Stimulated activated CD4-positive, alpha-beta T cell treated with anti-CD3 and anti-CD28 coated beads, Interleukin-1b, Interleukin-23, amount 100 ng/mL, for 1 hour (primary cell): ENCODE results near the gene OLFML3.

Experiments used
- DNase-seq, 2 donors: peaks; one replicate each; pipeline ENCODE4 v3.0.0-alpha.2; 2020; ENCODE audit warnings: low read depth in 2 of 2

OLFML3 gene

DNA sequence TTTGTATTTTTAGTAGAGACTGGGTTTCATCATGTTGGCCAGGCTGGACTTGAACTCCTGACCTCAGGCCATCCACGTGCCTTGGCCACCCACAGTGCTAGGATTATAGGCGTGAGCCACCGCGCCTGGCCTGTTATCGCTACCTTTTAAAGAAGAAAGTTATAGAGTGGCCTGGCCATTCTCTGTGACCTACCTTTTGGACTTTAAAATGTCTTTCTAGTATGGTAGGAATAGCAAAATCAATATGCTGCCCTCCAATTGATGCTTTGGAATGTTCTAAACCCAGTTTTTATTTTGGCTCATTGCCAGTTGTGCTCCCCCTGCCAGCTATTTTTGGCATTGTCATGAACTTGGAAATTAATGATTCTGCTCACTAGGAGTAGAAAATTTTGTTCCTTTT lies 30.3 kb upstream of the OLFML3 start:
- DNase-seq, result no peak

DNA sequence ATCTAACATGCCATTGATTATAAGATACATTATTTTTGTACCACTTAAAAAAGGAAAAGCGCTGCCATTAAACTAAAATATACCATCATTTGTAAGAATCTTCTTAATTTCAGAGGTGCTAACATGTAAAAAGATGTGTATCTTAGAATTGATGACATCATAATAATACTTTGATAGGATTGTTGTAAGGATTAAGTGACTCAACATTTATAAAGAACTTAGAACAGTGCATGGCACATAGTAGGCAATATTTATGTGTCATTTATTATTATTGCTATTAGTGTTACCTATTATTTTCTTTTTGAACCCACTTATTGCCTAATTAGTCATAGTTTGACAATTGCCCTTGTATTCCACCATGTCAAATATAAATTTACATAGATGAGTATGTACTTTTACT lies 28.4 kb upstream of the OLFML3 start:
- no peak for DNase-seq

DNA sequence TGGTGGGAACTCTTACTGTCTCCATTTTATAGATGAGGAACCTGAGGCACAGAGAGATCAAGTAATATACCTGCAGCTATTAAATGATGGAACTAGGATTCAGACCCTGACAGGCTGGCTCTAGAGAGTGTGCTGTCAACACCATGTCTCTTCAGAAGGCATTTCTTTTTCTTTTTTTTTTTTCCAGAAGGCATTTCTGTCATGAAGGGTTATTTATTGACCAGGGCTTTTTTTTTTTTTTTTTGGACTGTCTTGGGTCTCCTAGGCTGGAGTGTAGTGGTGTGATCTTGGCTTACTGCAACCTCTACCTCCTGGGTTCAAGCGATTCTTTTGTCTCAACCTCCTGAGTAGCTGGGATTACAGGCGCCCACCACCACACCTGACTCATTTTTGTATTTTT lies 27.6 kb upstream of the OLFML3 start:
- no peak for DNase-seq

DNA sequence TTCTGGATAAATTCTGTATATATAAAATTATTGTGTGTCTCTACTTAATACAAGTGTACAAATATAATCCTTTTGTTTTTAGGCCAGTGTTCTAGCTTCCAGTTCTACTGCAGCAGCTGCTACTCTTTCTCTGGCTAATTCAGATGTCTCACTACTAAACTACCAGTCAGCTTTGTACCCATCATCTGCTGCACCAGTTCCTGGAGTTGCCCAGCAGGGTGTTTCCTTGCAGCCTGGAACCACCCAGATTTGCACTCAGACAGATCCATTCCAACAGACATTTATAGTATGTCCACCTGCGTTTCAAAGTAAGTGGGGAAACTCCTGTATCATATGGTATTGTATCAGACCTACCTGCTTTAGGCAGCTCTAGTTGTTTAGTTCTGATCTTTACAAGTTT lies 21.3 kb upstream of the OLFML3 start:
- no peak for DNase-seq

DNA sequence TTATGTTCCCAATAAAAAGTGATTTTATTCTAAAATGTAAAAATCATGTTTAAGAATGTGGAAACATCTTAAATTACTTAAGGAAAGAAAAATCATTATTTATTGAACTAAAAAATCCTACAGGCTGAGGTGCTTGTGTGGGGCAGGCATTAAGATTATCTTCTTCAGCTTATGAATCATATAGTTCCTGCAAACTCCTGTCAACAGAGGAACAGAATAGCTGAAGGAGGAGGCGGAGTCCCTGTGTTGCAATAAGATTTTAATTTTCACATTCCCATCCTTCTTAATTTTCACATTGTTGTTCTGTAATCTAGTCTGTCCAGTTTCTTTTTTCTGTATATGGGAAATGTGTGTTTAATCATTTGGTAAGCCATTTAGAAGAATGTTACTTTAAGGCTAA lies 20.6 kb upstream of the OLFML3 start:
- no peak for DNase-seq

DNA sequence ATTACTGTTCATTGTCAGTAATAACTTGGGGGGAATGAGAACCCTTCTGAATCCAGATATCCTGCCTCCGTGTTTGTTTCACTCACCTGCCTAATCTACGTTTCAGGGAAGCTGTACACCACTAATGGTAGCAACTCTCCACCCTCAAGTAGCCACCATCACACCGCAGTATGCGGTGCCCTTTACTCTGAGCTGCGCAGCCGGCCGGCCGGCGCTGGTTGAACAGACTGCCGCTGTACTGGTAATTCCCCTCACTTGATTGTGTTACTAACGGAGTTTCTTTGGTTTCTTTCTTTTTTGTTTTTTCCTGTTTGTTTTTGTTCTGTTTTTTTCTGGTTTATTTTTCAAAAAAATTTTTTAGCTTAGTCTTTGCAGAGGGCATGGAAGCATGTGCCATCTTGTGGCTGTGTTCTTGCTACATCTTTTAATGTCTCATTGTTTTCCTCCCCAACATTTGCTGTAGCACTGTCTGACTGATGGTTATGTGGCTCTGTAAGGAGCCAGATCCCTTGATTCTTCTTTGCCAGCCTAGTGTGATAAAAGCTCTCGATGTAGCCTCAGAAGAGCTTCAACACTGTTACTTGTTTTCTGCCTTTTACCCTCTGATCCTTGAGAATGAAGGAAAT lies 15.9 kb upstream of the OLFML3 start:
- DNase-seq, result no peak

DNA sequence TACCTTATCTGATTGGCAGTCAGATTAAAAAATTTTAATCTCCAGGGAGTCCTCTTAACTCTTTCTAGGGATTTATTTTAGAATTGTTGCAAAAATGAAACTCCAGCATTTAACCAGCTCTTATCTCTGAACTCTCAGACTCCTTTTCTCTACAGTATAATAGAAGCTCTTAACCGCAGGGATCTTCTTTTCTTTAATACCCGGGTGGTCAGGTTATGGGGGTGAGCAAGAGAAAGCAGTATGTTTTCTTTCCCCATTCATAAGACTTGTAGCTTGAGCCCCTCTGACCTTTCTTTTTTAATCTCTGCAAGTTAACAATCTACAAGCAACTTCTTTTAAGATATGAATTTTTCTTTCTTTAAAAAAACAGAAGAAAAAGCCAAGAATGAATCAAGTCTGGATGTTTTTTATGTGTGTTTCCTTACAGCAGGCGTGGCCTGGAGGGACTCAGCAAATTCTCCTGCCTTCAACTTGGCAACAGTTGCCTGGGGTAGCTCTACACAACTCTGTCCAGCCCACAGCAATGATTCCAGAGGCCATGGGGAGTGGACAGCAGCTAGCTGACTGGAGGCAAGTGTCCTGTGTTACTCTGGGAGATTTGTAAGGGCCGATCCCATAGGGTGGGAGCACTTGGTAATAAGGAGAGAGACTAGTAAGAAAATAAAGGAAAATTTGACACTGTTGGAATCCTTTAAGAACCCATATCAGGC lies 13.4 kb upstream of the OLFML3 start:
- DNase-seq, result no peak

DNA sequence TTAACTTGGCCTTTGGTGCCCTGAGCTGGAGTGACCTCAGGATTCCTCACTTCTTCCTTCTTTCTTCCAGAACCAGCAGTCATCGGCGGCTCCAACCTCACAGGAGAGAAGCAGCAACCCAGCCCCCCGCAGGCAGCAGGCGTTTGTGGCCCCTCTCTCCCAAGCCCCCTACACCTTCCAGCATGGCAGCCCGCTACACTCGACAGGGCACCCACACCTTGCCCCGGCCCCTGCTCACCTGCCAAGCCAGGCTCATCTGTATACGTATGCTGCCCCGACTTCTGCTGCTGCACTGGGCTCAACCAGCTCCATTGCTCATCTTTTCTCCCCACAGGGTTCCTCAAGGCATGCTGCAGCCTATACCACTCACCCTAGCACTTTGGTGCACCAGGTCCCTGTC lies 6.3 kb upstream of the OLFML3 start:
- no peak for DNase-seq

DNA sequence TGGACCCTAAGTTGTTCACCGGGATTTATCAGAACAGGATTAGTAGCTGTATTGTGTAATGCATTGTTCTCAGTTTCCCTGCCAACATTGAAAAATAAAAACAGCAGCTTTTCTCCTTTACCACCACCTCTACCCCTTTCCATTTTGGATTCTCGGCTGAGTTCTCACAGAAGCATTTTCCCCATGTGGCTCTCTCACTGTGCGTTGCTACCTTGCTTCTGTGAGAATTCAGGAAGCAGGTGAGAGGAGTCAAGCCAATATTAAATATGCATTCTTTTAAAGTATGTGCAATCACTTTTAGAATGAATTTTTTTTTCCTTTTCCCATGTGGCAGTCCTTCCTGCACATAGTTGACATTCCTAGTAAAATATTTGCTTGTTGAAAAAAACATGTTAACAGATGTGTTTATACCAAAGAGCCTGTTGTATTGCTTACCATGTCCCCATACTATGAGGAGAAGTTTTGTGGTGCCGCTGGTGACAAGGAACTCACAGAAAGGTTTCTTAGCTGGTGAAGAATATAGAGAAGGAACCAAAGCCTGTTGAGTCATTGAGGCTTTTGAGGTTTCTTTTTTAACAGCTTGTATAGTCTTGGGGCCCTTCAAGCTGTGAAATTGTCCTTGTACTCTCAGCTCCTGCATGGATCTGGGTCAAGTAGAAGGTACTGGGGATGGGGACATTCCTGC lies 3.9 kb upstream of the OLFML3 start:
- DNase-seq, result no peak

DNA sequence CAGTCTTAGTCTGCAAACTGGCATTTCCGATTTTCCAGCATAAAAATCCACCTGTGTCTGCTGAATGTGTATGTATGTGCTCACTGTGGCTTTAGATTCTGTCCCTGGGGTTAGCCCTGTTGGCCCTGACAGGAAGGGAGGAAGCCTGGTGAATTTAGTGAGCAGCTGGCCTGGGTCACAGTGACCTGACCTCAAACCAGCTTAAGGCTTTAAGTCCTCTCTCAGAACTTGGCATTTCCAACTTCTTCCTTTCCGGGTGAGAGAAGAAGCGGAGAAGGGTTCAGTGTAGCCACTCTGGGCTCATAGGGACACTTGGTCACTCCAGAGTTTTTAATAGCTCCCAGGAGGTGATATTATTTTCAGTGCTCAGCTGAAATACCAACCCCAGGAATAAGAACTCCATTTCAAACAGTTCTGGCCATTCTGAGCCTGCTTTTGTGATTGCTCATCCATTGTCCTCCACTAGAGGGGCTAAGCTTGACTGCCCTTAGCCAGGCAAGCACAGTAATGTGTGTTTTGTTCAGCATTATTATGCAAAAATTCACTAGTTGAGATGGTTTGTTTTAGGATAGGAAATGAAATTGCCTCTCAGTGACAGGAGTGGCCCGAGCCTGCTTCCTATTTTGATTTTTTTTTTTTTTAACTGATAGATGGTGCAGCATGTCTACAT lies 2.5 kb upstream of the OLFML3 start:
- no peak for DNase-seq

DNA sequence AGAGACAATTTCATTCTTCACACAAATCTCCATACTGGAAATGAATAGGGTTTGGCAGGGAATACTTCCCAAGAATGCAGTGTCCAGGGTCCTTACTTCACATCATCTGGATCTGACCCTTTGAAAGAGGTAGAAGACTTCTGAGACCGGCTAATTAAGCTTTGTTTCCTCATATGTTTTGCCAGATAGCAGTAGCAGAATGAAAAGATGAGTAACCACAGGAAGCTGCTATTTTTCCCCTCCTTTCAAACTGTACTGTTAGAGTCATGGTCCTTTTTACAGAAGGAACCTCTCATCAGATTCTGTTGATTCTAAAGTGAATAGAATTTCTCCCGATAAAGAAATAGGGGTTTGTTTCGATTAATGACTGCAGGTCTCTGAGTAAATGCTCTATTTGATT lies 1.4 kb upstream of the OLFML3 start:
- no peak for DNase-seq

DNA sequence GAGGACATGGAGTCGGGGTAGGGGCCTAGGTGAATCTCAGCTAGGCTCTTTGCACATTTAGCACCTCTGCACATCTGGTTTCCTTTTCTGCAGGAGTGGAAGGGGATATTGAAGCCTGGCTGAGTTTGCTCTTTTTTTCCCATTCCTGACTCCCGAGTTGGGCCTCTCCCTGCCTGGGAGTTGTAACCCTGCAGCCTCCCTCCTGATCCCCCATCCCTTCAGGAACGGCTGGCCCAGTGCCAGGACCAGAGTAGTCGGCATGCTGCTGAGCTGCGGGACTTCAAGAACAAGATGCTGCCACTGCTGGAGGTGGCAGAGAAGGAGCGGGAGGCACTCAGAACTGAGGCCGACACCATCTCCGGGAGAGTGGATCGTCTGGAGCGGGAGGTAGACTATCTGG lies 836 bp downstream of the OLFML3 start:
- no peak for DNase-seq

DNA sequence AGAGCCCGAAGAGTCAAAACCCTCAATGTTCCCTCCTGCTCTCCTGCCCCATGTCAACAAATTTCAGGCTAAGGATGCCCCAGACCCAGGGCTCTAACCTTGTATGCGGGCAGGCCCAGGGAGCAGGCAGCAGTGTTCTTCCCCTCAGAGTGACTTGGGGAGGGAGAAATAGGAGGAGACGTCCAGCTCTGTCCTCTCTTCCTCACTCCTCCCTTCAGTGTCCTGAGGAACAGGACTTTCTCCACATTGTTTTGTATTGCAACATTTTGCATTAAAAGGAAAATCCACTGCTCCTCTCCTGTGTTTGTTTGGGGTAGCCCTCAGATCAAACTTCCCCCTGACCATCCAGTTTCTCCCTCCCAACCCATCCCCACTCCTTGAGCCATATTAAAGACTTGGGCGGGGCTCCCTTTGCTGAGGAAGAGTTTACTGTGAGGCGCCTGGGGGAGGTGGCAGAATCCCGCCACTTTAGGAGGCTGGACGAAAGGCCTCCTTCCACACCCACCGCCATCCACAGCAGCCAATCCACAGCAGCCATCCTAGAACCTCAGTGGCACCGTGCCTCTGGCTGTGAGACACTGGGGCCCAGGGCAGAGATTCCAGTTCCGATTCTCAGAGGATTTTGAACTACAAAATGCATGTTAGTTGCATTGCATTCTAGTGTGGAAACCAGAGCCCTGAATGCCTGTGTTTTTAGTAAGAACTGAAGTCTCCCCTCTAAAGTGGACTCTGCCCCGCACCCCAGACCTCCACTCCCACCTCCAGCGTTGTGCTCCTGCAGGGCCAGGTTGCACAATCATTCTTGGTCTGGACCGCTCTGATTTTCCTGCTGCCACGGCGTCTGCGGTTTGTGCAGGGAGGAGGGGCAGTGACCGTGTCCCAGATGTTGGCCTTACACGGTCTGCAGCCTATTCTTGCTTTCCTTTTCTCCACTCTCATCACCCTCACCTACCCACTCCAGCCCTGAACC lies 3.0 kb downstream of the OLFML3 start:
- no peak for DNase-seq

DNA sequence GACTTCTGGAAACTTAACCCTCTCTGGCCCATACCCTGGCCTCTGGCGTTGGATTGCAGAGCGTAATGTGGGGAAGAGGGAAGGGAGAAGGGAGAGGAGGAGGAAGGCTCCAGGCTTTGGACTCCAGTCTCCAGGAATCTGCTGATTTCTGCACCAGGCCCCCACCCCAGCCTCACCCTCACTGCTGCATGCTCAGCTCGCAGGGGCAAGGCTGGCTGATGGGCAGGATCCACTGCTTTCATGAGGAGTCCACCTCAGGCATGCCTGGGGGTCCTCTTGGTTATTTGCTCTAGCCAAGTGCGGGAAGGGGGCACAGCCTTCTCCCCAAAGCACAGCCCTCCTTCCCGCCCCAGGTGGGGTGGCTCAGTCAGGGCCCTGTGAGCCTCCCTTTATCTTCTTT lies 3.7 kb downstream of the OLFML3 start:
- no peak for DNase-seq

DNA sequence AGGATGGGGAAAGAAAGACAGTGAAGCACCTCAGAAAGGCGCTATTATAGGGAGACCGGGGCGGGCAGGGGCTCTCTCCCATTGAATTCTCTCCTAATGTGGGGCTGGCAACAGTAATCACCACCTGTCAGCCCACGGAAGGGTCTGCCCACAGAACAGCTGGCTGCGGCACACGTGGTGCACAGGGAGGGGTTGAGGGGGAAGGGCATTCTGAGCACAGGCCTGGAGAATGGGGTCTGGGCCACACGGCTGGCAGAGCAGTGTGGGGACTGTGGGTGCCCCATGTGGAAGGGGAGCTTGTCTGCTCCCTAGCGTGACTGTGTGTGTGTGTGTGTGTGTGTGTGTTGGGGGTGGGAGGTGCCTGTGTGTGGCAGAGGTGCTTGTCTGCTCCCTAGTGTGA lies 4.1 kb downstream of the OLFML3 start:
- DNase-seq, result no peak

DNA sequence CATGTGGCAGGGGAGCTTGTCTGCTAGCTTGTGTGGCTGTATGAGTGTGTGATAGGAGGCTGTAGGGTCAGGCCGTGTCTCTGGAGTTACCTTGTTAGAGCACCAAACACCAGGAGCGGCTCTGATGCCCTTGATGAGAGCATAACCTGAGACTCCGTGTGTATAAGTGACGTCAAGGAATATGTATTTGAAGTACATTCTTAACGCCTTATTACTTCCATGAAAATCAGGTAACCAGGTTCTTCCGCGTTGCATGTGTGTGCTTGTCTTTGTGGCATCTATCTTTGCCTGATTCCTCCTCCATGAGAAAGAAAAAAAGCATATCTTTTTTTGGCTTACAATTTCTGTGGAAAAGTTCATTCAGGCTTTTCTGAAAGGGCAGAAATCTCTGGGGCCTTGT lies 4.6 kb downstream of the OLFML3 start:
- DNase-seq, result no peak

DNA sequence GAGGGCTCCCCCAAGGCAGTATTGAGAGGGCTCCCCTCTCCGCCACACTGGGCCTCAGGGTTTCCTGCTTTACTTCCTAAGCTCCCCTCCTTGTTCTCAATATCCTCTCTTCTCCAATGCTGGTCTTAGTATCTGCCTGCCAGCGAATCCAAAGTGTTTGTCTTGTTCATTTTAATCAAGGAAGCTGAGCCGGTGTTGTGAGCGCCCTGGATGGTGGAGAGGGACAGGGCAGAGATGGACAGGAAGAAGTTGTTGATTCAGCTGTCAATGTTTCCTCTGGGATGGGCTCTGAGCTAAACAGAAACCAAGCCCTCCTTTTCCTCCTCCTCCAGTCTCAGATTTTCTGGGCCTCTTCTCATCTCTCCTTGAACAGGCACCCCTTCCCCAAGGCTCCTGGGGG lies 5.4 kb downstream of the OLFML3 start:
- DNase-seq, result no peak

DNA sequence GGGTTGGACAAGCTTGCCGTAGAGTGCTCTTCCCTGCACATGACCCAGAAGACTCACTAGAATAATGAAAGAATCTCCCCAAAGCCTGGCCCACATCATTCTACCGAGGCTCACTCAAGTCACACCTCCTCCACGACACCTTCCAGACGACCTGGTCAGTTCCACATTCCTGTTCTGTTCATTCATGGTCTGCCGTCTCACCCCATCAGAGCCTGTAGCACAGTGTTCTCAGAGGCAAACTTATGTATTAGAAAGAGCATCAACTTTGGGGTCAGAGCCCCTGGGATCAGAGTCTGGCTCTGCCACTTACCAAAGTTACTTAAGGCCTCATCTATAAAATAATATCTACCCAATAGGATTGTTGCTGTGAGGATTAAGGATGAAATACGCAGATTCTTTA lies 7.5 kb downstream of the OLFML3 start:
- DNase-seq, result no peak

DNA sequence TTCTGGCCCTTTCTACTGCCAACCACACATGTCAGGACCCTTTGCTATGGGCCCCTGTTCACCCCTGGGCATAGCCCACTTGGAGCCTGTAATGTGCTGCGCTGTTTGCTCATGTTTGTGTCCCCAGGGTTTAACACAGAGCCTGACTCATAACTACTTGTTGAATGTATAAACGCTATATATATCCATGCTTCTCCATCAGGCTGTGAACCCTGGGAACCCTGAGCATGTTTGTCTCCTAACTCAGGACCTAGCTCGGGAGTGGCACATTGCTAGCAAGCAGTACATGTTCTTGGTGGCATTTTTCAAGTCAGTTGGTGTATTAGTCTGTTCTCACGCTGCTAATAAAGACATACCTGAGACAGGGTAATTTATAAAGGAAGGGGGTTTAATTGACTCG lies 8.0 kb downstream of the OLFML3 start:
- no peak for DNase-seq

DNA sequence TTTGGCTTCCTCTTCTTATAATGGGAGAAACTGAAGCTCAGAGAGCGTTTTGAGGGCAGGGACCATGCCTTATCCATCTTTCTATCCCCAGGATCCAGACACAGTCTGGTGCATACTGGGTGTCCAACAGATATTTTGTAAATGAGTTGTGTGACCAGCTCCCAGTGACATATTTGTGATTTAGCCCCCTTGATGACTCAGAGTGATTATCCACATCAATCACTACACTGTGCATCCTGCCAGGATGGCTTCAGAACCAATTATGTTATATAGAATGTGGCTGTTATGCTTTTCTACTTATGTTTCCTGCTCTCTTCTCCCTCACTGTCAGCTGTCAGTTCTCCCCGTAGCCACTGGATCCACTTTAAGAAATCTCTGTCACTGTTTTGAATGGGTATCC lies 11.3 kb downstream of the OLFML3 start:
- no peak for DNase-seq

DNA sequence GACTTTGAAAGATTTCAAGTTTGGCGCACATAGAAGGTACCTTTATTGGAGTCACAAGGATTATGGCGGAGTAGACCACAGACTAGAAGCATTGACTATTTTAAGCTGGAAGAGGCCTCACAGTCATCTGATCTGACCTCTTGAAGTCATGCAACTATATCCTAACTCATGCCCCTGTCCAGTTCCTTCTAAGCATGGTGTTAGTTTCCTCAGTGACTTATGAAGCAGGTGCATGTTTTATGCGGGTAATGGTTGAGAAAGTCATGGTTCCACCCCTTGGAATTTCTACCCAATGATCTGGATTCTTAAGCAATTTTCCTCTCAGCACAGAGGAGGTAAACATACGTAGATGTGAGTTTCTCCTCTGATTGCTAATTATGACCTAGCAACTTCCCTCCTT lies 11.7 kb downstream of the OLFML3 start:
- DNase-seq, result no peak
